Measurements from ENCODE around the gene SCEL.
"Not testable (repeated sequence)": the region's sequence is repeated elsewhere in the genome, so short reads cannot be mapped to it uniquely, and the experiment has no call there.

SCEL gene

GRCh38 chr13:77662831-77663230 lies 127.3 kb downstream of the SCEL start:
- DNase-seq (ENCODE audit: low read depth) = not testable (repeated sequence)

GRCh38 chr13:77674852-77675251 lies 139.3 kb downstream of the SCEL start:
- DNase-seq (ENCODE audit: low read depth) = no peak

- DNase-seq (ENCODE audit: low read depth) = no peak
These were observed 143.3 kb downstream of the SCEL start for GRCh38 chr13:77678691-77679235.

GRCh38 chr13:77687799-77688198 lies 152.3 kb downstream of the SCEL start:
- DNase-seq (ENCODE audit: low read depth) = no peak

GRCh38 chr13:77691871-77692270 lies 156.4 kb downstream of the SCEL start:
- DNase-seq (ENCODE audit: low read depth) = no peak

- no peak for DNase-seq (ENCODE audit: low read depth)
These were observed 157.4 kb downstream of the SCEL start for GRCh38 chr13:77692746-77693448.

GRCh38 chr13:77693449-77693940 lies 158.0 kb downstream of the SCEL start:
- no peak for DNase-seq (ENCODE audit: low read depth)

All from non-pigmented ciliary epithelial cell (primary cell).